A549 treated with AZD9567 at 1 μM for 4 hours (cell line): ENCODE results near the gene SSTR4. TPM values are rescaled to one million over a fixed set of nuclear protein-coding genes. Genes with fewer than 3 reads are reported as not detected.

Experiments used
- total RNA-seq: library from RNA; stranded (reverse); fragments of 200-300 nt; extraction: Qiagen RNA extraction; gene quantifications from 5 replicates; pipeline ENCODE4 v1.2.3, GENCODE V29; 2022; ENCODE audit not compliant: insufficient read depth

Gene SSTR4, protein sequence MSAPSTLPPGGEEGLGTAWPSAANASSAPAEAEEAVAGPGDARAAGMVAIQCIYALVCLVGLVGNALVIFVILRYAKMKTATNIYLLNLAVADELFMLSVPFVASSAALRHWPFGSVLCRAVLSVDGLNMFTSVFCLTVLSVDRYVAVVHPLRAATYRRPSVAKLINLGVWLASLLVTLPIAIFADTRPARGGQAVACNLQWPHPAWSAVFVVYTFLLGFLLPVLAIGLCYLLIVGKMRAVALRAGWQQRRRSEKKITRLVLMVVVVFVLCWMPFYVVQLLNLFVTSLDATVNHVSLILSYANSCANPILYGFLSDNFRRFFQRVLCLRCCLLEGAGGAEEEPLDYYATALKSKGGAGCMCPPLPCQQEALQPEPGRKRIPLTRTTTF
- 0.13 to 0.34 TPM (median 0.18 TPM) in 4 of 5 replicates, not detected in the other for total RNA-seq

DNA sequence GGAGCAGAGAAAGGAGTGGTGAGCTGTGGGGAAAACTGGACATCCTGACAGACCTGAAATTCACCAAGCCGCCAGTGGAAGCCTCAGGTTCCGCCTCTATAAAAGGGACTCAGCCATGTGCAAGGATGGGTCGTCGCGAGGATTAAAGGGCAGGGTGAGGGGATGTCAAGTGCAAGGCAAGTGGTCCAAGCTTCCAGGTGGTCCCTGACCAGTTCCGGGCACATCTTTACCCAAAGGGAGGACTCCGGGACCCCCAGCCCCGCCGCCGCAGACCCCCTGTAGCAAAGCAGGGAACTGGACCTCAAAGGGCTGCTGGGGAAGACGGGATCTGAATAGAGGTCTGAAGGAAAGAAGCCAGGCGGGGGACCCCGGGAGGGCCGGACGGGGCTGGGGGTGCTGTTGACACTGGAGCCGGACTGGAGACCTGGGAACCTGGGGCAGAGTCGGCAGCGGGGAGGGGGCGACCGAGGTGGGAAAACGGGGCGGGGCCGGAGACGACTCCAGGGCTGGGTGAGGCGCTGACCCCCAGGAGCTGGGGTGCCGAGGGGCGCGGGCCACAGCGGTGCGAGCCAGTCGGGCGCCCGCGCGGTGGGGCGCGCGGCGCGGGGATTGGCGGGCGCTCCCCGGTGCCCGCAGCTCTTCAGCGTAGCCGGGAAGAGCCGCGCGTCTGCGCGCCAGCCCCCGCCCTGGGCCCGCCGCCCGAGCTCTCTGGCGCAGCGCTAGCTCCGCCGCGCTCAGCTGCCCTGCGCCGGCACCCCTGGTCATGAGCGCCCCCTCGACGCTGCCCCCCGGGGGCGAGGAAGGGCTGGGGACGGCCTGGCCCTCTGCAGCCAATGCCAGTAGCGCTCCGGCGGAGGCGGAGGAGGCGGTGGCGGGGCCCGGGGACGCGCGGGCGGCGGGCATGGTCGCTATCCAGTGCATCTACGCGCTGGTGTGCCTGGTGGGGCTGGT is at the start of gene SSTR4:
Gene SSTR4, plus strand, starts transcription at position 592 of the 951 bp plus-strand sequence. Its CDS starts 172 bp downstream, at position 764.

DNA sequence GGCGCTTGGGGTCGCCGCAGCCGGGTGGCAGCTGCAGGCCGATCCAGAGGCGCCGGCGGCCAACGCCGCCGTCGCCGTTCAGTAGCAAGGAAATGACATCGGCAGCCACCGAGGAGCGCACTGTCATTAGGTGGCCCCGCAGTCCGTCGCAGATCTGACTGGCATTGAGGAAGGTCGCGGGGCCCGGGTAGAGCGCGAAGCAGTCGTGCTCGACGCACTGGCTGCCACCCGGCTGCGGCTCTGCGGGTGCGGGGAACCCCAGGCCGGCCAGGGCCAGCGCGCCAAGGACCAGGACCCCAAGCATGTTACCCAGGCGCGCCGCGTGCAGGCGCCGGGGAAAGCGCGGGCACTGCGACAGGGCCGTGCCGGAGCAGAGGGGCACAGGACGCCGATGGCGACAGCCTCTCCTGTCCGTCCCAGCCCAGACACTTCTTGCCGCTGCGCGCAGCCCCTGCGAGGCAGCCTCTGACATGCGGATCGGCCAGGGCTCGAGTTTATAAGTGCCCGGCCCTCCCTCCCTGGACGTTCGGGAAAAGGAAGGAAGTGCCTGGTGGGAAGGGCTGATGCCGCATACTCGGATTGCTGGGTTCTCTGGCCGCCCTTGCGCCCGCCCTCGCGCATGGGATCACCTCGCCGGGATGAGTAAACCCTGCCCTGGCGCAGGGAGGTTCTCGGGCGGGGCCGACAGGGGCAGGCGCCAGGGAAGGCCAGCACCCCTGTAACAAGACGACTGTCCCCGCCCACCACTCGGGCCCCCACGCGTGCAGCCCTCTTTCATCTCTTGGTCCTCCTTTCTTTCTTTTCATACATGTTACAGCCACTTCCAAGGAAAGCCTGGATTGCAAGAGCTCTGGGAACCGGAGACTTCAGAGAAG is 14.3 kb downstream of the SSTR4 start, which contains the start of gene THBD:
Gene THBD, minus strand, starts transcription at position 472 of the 875 bp plus-strand sequence. Its CDS starts 168 bp downstream, at position 304.

DNA sequence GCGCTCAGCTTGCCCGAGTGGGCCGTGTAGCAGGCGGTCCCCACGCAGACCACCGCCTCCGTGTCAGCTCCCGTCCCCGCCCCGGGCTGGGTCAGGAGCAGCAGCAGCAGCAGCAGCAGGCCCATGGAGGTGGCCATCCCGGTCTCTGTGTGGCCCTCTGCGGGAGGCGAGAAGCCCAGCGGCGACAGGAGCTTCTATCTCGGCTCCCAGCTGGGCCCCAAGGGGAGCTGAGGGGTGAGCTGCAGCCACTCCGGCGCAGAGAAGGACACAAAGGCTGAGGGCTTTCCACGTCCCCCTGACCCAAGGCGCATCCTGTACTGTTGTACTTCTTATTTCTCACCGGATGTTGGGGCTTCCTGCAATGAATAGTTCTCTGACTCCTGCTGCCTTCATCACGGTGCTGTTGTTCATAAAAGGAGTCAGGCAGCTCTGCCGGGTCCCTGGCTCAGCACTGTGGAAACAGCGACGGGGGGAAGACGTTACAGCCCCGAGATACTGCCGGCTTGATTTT is 51.0 kb downstream of the SSTR4 start, which contains the start of gene CD93:
Gene CD93, minus strand, starts transcription at position 269 of the 511 bp plus-strand sequence. Its CDS starts 132 bp downstream, at position 137.

Other genes starting within 250 kb of the SSTR4 start
- 69.0 to 97.1 TPM (median 85.3 TPM) in 5 replicates for gene THBD, start 14.4 kb downstream of the SSTR4 start, total RNA-seq
- gene CD93, start 51.0 kb downstream of the SSTR4 start, total RNA-seq = not detected in 5 replicates